Effector memory CD4-positive, alpha-beta T cell (primary cell): ENCODE data around the gene TBX21.
A peak's percentile ranks its signal among the peaks of the same experiment; 100 is the strongest.

Source experiments
- DNase-seq, 3 donors: peaks; one replicate each; pipeline ENCODE4 v3.0.0-alpha.2; 2020
- H3K27ac ChIP-seq: 2 replicates; pipeline ENCODE4 v1.7.0; 2013; ENCODE audit warnings: mild to moderate bottlenecking, low read length, moderate library complexity; ENCODE audit not compliant: insufficient read depth, poor library complexity, severe bottlenecking
- H3K27me3 ChIP-seq: replicated peaks from 2 replicates; pipeline ENCODE4 v1.7.0; 2013; ENCODE audit warnings: mild to moderate bottlenecking, low read length; ENCODE audit not compliant: insufficient read depth, control insufficient read depth, poor library complexity, severe bottlenecking
- H3K36me3 ChIP-seq: 2 replicates; pipeline ENCODE4 v1.7.0; 2013; ENCODE audit warnings: mild to moderate bottlenecking, low read length, moderate library complexity; ENCODE audit not compliant: control insufficient read depth, insufficient read depth
- H3K4me1 ChIP-seq: 2 replicates; pipeline ENCODE4 v1.7.0; 2013; ENCODE audit warnings: low read length, mild to moderate bottlenecking; ENCODE audit not compliant: control insufficient read depth, insufficient read depth, poor library complexity, severe bottlenecking
- H3K4me3 ChIP-seq: 2 replicates; pipeline ENCODE4 v1.7.0; 2013; ENCODE audit warnings: low read length, low read depth, mild to moderate bottlenecking; ENCODE audit not compliant: insufficient read depth, poor library complexity, severe bottlenecking
- H3K9me3 ChIP-seq: 2 replicates; pipeline ENCODE4 v1.7.0; 2013; ENCODE audit warnings: mild to moderate bottlenecking, low read length, moderate library complexity; ENCODE audit not compliant: control insufficient read depth

Gene TBX21

GRCh38 chr17:47713980-47714700, 18.9 kb upstream of the TBX21 start:
- Histone ChIP-seq H3K27ac (no peak overlapping the region), H3K9me3 (no peaks in the 10 kb centered on the region), H3K27me3 (no peaks in the 10 kb centered on the region), H3K4me1 (peaks cover 21% of the 10 kb centered on the region), H3K36me3 (no peaks in the 10 kb centered on the region), H3K4me3 (no peak overlapping the region)
- no peak for DNase-seq

GRCh38 chr17:47714773-47715396, 18.2 kb upstream of the TBX21 start:
- Histone ChIP-seq H3K27me3 (no peaks in the 10 kb centered on the region), H3K4me1 (peaks cover 28% of the 10 kb centered on the region), H3K27ac (no peak overlapping the region), H3K9me3 (no peaks in the 10 kb centered on the region), H3K4me3 (no peak overlapping the region), H3K36me3 (no peaks in the 10 kb centered on the region)
- DNase-seq: no peak

DNA sequence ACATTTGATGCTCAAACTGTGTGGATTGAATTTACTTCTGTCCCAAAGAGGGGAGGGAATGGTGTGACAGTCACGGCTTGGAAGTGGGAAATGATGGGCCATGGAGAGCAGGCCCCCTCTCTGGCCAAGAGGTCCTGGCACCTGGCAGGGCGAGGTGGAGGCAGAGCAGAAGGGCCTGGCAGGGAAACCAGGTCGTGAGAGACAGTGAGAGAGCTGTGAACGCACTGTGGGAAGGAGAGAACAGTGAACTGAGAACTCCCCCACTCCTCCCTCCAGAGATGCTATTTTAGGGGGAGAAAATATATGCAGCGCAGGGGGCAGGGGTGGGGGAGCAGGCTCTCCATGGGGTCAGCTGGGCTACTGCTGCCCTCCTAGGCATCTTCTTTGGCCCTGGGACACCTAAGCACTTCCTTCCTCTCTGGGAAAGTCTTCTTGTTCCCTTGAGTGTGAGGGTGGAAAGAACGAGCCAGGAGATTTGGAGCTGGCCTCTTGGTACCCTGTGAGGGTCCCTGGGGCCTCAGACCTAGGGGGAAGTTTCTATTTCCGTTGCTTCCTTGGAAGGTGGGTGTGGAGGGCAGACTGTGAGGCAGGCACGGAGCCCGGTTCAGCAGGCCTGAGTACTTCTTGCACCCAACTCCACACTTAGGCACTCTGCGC, 17.2 kb upstream of the TBX21 start:
- H3K4me3 ChIP-seq: no peak overlapping the region
- H3K36me3 ChIP-seq: no peaks in the 10 kb centered on the region
- no peaks in the 10 kb centered on the region for H3K27me3 ChIP-seq
- no peaks in the 10 kb centered on the region for H3K9me3 ChIP-seq
- peaks cover 37% of the 10 kb centered on the region for H3K4me1 ChIP-seq
- no peak for DNase-seq
- no peak overlapping the region for H3K27ac ChIP-seq

GRCh38 chr17:47716375-47716774, 16.7 kb upstream of the TBX21 start:
- Histone ChIP-seq H3K27ac (no peak overlapping the region), H3K27me3 (no peaks in the 10 kb centered on the region), H3K36me3 (no peaks in the 10 kb centered on the region), H3K4me1 (peaks cover 43% of the 10 kb centered on the region), H3K4me3 (no peak overlapping the region), H3K9me3 (no peaks in the 10 kb centered on the region)
- DNase-seq: no peak

DNA sequence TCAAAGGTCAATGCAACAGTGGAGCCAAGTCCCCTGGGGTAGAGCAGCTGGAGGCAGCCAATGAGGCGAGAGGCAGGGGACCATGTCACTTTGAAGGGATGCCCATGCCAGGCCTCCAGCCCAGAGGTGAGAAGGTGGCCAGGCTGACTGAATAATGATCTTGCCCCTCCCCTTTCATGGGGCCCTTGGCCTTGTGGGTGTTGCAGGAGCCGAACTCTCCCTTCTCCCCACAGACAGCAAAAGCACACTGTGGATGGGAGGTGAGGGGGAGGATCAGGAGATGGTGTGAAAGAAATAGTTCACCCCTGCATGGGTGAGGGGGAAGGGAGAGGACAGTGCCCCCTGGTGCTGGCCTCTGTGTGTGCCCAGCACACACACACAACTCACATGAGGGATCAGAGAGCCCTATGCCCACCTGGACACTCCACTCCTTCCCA, 15.8 kb upstream of the TBX21 start:
- H3K27ac ChIP-seq: no peak overlapping the region
- no peaks in the 10 kb centered on the region for H3K27me3 ChIP-seq
- no peak overlapping the region for H3K4me3 ChIP-seq
- no peaks in the 10 kb centered on the region for H3K36me3 ChIP-seq
- peaks cover 51% of the 10 kb centered on the region for H3K4me1 ChIP-seq
- DNase-seq: no peak
- H3K9me3 ChIP-seq: no peaks in the 10 kb centered on the region

GRCh38 chr17:47717979-47718621, 14.9 kb upstream of the TBX21 start:
- Histone ChIP-seq H3K36me3 (no peaks in the 10 kb centered on the region), H3K27ac (no peak overlapping the region), H3K4me1 (peaks cover 51% of the 10 kb centered on the region), H3K4me3 (no peak overlapping the region), H3K9me3 (no peaks in the 10 kb centered on the region), H3K27me3 (no peaks in the 10 kb centered on the region)
- no peak for DNase-seq

DNA sequence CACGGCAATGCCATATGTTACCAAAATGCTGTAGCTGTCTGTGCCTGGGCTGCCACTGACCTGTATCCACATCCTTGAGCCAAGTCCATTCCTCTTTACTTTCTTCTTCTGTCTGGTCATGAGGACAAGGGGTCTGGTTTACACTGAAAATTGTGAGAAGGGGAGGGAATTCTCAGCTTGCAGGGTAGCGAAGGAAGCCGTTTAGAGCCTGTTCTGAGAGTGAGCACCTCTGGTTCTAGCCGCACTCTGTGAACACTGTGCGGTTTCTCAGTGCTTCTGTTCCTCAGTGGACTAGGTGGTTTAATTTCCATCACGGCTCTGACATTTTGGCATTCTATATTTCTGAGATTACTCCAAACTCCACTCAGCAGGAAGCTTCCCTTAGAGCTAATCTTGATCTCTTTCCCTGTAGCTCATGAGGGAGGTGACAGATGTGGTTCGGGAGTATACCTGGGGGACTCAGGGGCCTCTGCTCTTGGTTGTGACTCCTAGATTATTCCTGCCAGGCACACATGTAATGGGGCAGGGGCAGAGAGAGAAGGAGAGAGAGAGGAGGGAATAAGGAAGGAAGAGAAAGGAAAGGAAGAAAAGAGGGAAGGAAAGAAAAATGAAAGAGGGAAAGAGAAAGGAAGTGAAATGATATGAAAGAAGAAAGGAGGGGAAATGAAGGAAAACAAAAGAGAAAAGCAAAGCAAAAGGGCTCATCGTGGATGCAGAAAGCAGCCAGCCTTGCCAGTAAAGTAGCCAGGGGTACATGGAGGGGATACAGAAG, 14.2 kb upstream of the TBX21 start:
- Histone ChIP-seq H3K9me3 (no peaks in the 10 kb centered on the region), H3K27ac (peak overlapping the region; percentile 17), H3K36me3 (no peaks in the 10 kb centered on the region), H3K27me3 (no peaks in the 10 kb centered on the region), H3K4me3 (no peak overlapping the region), H3K4me1 (peaks cover 51% of the 10 kb centered on the region)
- no peak for DNase-seq

DNA sequence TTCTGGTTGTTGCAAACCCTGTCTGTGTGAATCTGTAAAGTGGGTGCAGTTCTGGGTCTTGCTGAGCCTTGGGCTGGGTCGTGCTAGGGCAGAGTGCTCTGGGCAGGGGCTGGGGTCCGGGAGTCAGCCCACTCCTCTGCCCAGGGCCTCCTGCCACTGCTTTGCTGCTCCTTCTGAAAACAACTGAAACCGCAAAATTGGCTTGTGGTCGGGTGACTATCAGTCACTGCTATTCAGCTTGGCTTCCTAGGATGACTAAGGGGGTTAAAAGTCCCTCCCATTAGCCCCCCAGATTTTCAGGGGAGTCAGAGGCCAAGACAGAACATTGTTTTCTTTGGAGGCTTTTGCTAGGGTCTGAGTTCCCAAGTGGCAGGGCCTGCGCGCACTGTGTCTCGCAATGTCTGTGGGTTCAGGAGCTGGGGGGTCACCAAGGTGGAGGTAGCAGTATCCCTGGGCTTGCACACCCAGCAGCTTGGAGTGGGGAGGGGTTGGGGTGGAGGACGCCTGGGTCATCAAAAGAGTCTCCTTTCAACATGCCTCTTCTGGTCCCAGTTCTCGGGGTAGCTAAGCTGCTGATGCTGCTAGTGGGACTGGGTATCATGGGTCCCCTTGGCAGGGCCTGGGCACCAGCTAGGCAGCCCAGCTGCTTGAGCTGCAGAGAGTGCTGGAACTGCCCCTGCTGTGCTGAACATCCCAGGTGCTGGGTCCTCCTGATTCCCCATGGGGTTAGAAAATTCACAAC, 13.5 kb upstream of the TBX21 start:
- DNase-seq: peak in 1 of 3 donors; percentile 49
- Histone ChIP-seq H3K27ac (no peak overlapping the region), H3K9me3 (no peaks in the 10 kb centered on the region), H3K4me1 (peaks cover 46% of the 10 kb centered on the region), H3K4me3 (no peak overlapping the region), H3K27me3 (no peaks in the 10 kb centered on the region), H3K36me3 (no peaks in the 10 kb centered on the region)

DNA sequence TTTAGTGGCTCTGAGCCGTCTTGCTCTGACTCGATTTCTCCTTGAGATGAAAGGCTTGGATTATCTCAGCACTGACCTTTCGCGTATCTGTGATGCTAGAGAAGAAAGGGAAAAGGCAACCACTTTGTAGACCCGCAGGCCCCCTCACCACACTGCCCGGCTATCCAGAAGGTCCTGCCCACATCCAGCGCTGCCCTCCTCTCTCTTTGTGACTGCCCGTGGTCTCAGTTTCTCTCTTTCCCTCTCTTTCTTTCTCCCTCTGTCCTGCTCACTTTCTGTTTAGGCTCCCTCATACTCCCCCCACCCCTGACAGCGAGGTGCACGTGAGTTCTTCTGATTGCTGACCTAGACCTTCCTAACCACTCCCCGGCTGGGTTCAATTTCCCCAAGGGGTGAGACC, 12.8 kb upstream of the TBX21 start:
- no peak overlapping the region for H3K4me3 ChIP-seq
- H3K9me3 ChIP-seq: no peaks in the 10 kb centered on the region
- H3K27ac ChIP-seq: no peak overlapping the region
- no peak for DNase-seq
- H3K36me3 ChIP-seq: no peaks in the 10 kb centered on the region
- peaks cover 40% of the 10 kb centered on the region for H3K4me1 ChIP-seq
- H3K27me3 ChIP-seq: no peaks in the 10 kb centered on the region
